DND-41 (cell line): ENCODE results near the gene CCNB2.

Source experiments
- ATAC-seq: fragments of 200-7000 bp; cut with Tn5 transposase; 3 replicates; pipeline ENCODE4 v1.9.1; 2021; ENCODE audit warnings: low read depth; ENCODE audit not compliant: insufficient read depth
- DNase-seq: peaks from one replicate; pipeline ENCODE4 v3.0.0-alpha.2; 2020
- H2AFZ ChIP-seq: 2 replicates; pipeline ENCODE4 v1.6.0; 2012; ENCODE audit warnings: low read depth, low read length
- H3K27ac ChIP-seq: 2 replicates; pipeline ENCODE4 v1.5.1; 2012; ENCODE audit warnings: low read length, inconsistent platforms
- H3K27me3 ChIP-seq: fragments of 200-600 bp; sonication (generic); 2 replicates; pipeline ENCODE4 v1.6.0; 2012; ENCODE audit warnings: low read length, mild to moderate bottlenecking, inconsistent platforms; ENCODE audit not compliant: insufficient read depth, poor library complexity
- H3K36me3 ChIP-seq: 2 replicates; pipeline ENCODE4 v1.5.1; 2012; ENCODE audit warnings: low read length, inconsistent platforms; ENCODE audit not compliant: insufficient read depth
- H3K4me1 ChIP-seq: 2 replicates; pipeline ENCODE4 v1.5.1; 2012; ENCODE audit warnings: mild to moderate bottlenecking, low read length; ENCODE audit not compliant: insufficient read depth
- H3K4me2 ChIP-seq: 2 replicates; pipeline ENCODE4 v1.6.0; 2012; ENCODE audit warnings: mild to moderate bottlenecking, moderate library complexity, low read length, inconsistent platforms; ENCODE audit not compliant: insufficient read depth
- H3K4me3 ChIP-seq, 2 experiments: fragments of 200-600 bp in 1 of 2; shearing (Covaris generic) in 1 of 2; 2 replicates each; pipeline ENCODE4 v1.5.1; 2012 to 2016; ENCODE audit warnings: inconsistent platforms in 2 of 2, low read length in 2 of 2, mild to moderate bottlenecking in 2 of 2, low read depth in 1 of 2, moderate library complexity in 1 of 2
- H3K79me2 ChIP-seq: 2 replicates; pipeline ENCODE4 v1.6.0; 2012; ENCODE audit warnings: low read length, inconsistent platforms; ENCODE audit not compliant: insufficient read depth
- H3K9ac ChIP-seq: 2 replicates; pipeline ENCODE4 v1.6.0; 2012; ENCODE audit warnings: low read depth, mild to moderate bottlenecking, inconsistent platforms, low read length, moderate library complexity
- H3K9me3 ChIP-seq: 2 replicates; pipeline ENCODE4 v1.5.1; 2012; ENCODE audit warnings: low read length, moderate library complexity, mild to moderate bottlenecking, inconsistent platforms; ENCODE audit not compliant: insufficient read depth, severe bottlenecking
- H4K20me1 ChIP-seq: 2 replicates; pipeline ENCODE4 v1.6.0; 2012; ENCODE audit warnings: low read length; ENCODE audit not compliant: insufficient read depth
- EZH2 ChIP-seq: IDR thresholded peaks from 3 replicates; pipeline ENCODE4 v1.6.1; 2012; ENCODE audit warnings: borderline replicate concordance, low read depth, mild to moderate bottlenecking, moderate library complexity, low read length, inconsistent platforms; ENCODE audit not compliant: severe bottlenecking
- TF ChIP-seq, protein P1 (sequence below): IDR thresholded peaks from 2 replicates; pipeline ENCODE4 v1.5.1; 2012; ENCODE audit warnings: borderline replicate concordance, low read length, moderate library complexity, mild to moderate bottlenecking; ENCODE audit not compliant: poor library complexity, severe bottlenecking; ENCODE audit errors: extremely low read depth

Gene CCNB2

GRCh38 chr15:59172289-59172901 lies 67.4 kb downstream of the CCNB2 start:
- H4K20me1 ChIP-seq = no peaks in the 10 kb centered on the region
- no peaks in the 10 kb centered on the region for H3K36me3 ChIP-seq
- H3K27me3 ChIP-seq = no peaks in the 10 kb centered on the region
- no peak overlapping the region for H2AFZ ChIP-seq
- TF ChIP-seq, protein P1, sequence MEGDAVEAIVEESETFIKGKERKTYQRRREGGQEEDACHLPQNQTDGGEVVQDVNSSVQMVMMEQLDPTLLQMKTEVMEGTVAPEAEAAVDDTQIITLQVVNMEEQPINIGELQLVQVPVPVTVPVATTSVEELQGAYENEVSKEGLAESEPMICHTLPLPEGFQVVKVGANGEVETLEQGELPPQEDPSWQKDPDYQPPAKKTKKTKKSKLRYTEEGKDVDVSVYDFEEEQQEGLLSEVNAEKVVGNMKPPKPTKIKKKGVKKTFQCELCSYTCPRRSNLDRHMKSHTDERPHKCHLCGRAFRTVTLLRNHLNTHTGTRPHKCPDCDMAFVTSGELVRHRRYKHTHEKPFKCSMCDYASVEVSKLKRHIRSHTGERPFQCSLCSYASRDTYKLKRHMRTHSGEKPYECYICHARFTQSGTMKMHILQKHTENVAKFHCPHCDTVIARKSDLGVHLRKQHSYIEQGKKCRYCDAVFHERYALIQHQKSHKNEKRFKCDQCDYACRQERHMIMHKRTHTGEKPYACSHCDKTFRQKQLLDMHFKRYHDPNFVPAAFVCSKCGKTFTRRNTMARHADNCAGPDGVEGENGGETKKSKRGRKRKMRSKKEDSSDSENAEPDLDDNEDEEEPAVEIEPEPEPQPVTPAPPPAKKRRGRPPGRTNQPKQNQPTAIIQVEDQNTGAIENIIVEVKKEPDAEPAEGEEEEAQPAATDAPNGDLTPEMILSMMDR = no peak
- no peak for TF ChIP-seq EZH2
- DNase-seq (no peak), ATAC-seq (no peak)
- H3K4me1 ChIP-seq = no peaks in the 10 kb centered on the region
- no peaks in the 10 kb centered on the region for H3K79me2 ChIP-seq
- H3K9me3 ChIP-seq = no peaks in the 10 kb centered on the region
- H3K27ac ChIP-seq = no peak overlapping the region
- no peak overlapping the region for H3K4me3 ChIP-seq
- H3K4me2 ChIP-seq = no peak overlapping the region
- no peak overlapping the region for H3K9ac ChIP-seq

- H3K4me1 ChIP-seq = no peaks in the 10 kb centered on the region
- H3K4me2 ChIP-seq = no peak overlapping the region
- H4K20me1 ChIP-seq = no peaks in the 10 kb centered on the region
- ATAC-seq = no peak
- TF ChIP-seq, protein P1 = no peak
- TF ChIP-seq EZH2 = no peak
- H3K4me3 ChIP-seq = no peak overlapping the region
- no peaks in the 10 kb centered on the region for H3K9me3 ChIP-seq
- no peaks in the 10 kb centered on the region for H3K27me3 ChIP-seq
- H3K36me3 ChIP-seq = no peaks in the 10 kb centered on the region
- no peak overlapping the region for H2AFZ ChIP-seq
- H3K79me2 ChIP-seq = no peaks in the 10 kb centered on the region
- H3K27ac ChIP-seq = no peak overlapping the region
- DNase-seq = no peak
- no peak overlapping the region for H3K9ac ChIP-seq
These were observed 68.2 kb downstream of the CCNB2 start for GRCh38 chr15:59173194-59173593.

- Histone ChIP-seq H3K4me1 (no peaks in the 10 kb centered on the region), H4K20me1 (no peaks in the 10 kb centered on the region), H3K4me3 (no peak overlapping the region), H3K4me2 (no peak overlapping the region), H3K27ac (no peak overlapping the region), H3K9me3 (no peaks in the 10 kb centered on the region), H3K36me3 (no peaks in the 10 kb centered on the region), H3K79me2 (no peaks in the 10 kb centered on the region), H3K27me3 (no peaks in the 10 kb centered on the region), H2AFZ (no peak overlapping the region), H3K9ac (no peak overlapping the region)
- TF ChIP-seq, protein P1 = no peak
- no peak for TF ChIP-seq EZH2
- DNase-seq = no peak
- no peak for ATAC-seq
These were observed 69.3 kb downstream of the CCNB2 start for GRCh38 chr15:59174151-59174834.
